ENCODE results near the gene TM9SF3.

GRCh38 chr10:96501985-96502384 lies 84.8 kb downstream of the TM9SF3 start:
- TF ChIP-seq CTCF (conservative IDR thresholded peaks at IDR 0.05 in 1 of 2, IDR thresholded peaks at IDR 0.05 in 1 of 2; ENCODE audit: extremely low read depth in 1 of 2, insufficient read depth in 1 of 2, low read depth in 1 of 2, low read length in 2 of 2) (no peak), EZH2 (IDR thresholded peaks at IDR 0.05; ENCODE audit: borderline replicate concordance, low read length) (no peak)

Data from mammary epithelial cell (primary cell).